GM12891 (cell line): ENCODE data around the gene KRTAP10-7.

Experiments used
- PAX5 ChIP-seq: IDR thresholded peaks from 2 replicates; pipeline ENCODE4 v1.6.1; 2011; ENCODE audit warnings: low read length, moderate library complexity, mild to moderate bottlenecking; ENCODE audit not compliant: insufficient read depth, severe bottlenecking
- POLR2A ChIP-seq: IDR thresholded peaks from 2 replicates; pipeline ENCODE4 v1.6.1; 2011; ENCODE audit warnings: low read depth, low read length, control low read depth
- POLR2AphosphoS5 ChIP-seq: IDR thresholded peaks from 2 replicates; pipeline ENCODE4 v1.6.1; 2011; ENCODE audit warnings: low read depth, low read length, control low read depth
- POU2F2 ChIP-seq: IDR thresholded peaks from 2 replicates; pipeline ENCODE4 v1.6.1; 2011; ENCODE audit warnings: low read depth, mild to moderate bottlenecking, control low read depth, low read length, moderate library complexity
- TAF1 ChIP-seq: IDR thresholded peaks from 2 replicates; pipeline ENCODE4 v1.6.1; 2011; ENCODE audit warnings: low read depth, low read length, control low read depth

DNA sequence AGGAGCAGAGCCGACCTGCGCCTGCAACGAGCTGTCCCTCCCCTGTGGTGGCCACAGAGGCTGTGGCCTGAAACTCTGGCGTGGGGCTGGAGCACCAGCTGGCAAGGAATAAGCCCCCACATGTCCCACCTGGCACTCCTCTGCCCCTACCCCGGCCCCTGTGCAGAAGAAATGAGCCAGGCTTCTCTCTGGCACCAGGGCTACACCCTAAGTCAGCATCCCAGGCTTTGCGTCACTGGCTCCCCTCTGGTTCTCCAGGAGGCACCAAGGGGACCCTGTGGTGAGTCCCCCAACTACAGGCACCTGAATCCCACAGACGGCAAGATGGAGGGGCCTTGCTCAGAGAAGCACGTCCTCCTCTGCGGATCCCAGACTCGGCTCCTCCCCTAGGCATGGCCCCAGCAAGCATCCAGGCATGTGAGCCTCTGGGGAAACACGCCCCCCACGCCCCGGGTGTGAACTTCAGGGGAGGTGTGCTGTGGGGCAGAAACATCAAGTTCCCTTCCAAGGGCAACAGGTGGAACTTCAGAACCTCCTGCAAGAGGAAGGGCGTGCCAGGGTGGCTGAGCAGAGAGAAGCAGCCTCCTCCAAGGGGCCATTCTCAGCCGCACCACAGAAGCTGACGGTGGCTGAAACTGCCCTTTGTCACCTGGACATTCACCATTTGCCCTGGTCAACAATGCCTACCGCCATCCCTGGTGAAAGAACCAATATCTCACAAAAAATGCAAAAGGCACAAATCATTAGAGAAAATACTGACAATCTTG lies 2.9 kb downstream of the KRTAP10-7 start:
- TF ChIP-seq TAF1 (no peak), POLR2A (no peak), POLR2AphosphoS5 (no peak), PAX5 (no peak), POU2F2 (no peak)
